Endothelial cell (in vitro differentiated cells): Measurements from ENCODE around the gene CLMN. TPM values are rescaled to one million over a fixed set of nuclear protein-coding genes. Genes with fewer than 3 reads are reported as not detected.

ENCODE experiments used
- DNase-seq: peaks from one replicate; pipeline ENCODE4 v3.0.0; 2021; ENCODE audit warnings: low spot score
- H3K27ac Mint-ChIP-seq: one replicate; pipeline ENCODE4 v1.8.0; 2021; ENCODE audit warnings: mixed read lengths, inconsistent platforms; ENCODE audit not compliant: unreplicated experiment
- H3K27me3 Mint-ChIP-seq: one replicate; pipeline ENCODE4 v1.8.0; 2021; ENCODE audit warnings: mild to moderate bottlenecking, moderate library complexity, mixed read lengths, inconsistent platforms; ENCODE audit not compliant: unreplicated experiment
- H3K36me3 Mint-ChIP-seq: one replicate; pipeline ENCODE4 v1.8.0; 2021; ENCODE audit warnings: mild to moderate bottlenecking, low read depth, mixed read lengths, inconsistent platforms; ENCODE audit not compliant: unreplicated experiment
- H3K4me1 Mint-ChIP-seq: one replicate; pipeline ENCODE4 v1.8.0; 2021; ENCODE audit warnings: mild to moderate bottlenecking, mixed read lengths, inconsistent platforms; ENCODE audit not compliant: unreplicated experiment
- H3K4me3 Mint-ChIP-seq: one replicate; pipeline ENCODE4 v1.8.0; 2021; ENCODE audit warnings: mild to moderate bottlenecking, mixed read lengths, inconsistent platforms; ENCODE audit not compliant: unreplicated experiment
- H3K9me3 Mint-ChIP-seq: one replicate; pipeline ENCODE4 v1.8.0; 2021; ENCODE audit warnings: mixed read lengths, inconsistent platforms; ENCODE audit not compliant: unreplicated experiment
- microRNA-seq: library from miRNA; unstranded; fragments of <30 nt; microRNA quantifications from one replicate; pipeline ENCODE4, GENCODE V29; 2020; ENCODE audit not compliant: unreplicated experiment
- total RNA-seq: library from RNA; stranded (reverse); fragmentation: NEBNext Ultra II Directional; extraction: Animal tissue kit (Norgen Biotek cat#: 25700); gene quantifications from one replicate; pipeline ENCODE4 v1.2.1, GENCODE V29; 2021; ENCODE audit not compliant: unreplicated experiment
- TF ChIP-seq, protein P1 (sequence below): fragments of 200-600 bp; sonication (generic); IDR thresholded peaks from one replicate; pipeline ENCODE4 v1.5.0; 2021; ENCODE audit warnings: antibody characterized with exemption; ENCODE audit not compliant: unreplicated experiment

The CLMN gene
- total RNA-seq, 1 donor from 2014 or later: 0.46 TPM

DNA sequence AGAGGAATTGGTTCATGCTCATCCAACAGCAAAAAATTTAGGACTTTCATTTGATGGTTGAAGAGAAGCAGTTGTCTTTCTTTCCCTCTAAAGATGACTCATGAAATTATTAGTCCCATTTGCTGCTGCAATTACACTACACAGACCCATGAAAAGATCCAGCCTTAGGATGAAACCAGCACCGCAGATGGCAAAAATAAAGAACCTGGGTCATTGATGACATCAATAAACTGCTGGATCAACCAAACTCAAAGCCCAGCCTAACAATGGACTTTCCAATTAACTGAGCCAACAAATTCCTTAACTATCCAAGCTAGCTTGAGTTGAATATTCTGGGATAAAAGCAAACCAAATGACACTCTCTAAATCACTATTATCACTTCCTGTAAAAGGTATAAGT, 183.1 kb downstream of the CLMN start:
- no peak for DNase-seq
- Mint-ChIP-seq H3K9me3 (no peaks in the 10 kb centered on the region), H3K4me1 (peaks cover 18% of the 10 kb centered on the region), H3K36me3 (no peaks in the 10 kb centered on the region), H3K27me3 (no peaks in the 10 kb centered on the region), H3K4me3 (no peak overlapping the region), H3K27ac (peak overlapping the region; percentile 49)
- TF ChIP-seq, protein P1, sequence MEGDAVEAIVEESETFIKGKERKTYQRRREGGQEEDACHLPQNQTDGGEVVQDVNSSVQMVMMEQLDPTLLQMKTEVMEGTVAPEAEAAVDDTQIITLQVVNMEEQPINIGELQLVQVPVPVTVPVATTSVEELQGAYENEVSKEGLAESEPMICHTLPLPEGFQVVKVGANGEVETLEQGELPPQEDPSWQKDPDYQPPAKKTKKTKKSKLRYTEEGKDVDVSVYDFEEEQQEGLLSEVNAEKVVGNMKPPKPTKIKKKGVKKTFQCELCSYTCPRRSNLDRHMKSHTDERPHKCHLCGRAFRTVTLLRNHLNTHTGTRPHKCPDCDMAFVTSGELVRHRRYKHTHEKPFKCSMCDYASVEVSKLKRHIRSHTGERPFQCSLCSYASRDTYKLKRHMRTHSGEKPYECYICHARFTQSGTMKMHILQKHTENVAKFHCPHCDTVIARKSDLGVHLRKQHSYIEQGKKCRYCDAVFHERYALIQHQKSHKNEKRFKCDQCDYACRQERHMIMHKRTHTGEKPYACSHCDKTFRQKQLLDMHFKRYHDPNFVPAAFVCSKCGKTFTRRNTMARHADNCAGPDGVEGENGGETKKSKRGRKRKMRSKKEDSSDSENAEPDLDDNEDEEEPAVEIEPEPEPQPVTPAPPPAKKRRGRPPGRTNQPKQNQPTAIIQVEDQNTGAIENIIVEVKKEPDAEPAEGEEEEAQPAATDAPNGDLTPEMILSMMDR: no peak

DNA sequence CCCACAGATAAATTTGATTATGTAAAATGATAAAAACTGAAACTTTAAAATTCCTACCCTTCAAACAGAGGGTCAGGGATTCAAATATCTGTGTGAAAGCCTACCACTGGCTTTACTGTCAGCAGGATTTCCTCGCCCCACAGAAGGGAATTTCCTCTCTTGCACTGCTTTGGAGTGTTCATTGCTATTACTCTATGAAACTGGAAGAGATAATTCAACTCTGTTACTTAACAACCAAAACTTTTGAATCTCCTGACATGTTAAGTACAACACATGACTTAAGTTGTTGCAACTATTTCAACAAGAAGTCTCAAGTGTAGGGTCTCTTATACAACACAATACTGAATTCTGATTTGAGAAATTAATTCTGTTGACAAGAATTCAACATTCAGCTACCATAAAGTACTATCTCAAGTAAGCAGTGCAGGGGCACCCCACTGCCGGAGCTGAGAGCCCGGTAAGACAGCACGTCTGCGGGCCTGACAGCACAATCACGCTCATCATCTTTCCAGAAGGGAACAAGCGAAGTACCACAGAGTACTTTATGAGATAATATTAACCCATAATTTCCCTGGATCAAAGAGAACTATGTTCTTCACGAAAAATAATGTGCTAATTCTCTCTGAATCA, 185.3 kb downstream of the CLMN start:
- TF ChIP-seq, protein P1: no peak
- Mint-ChIP-seq H3K9me3 (no peaks in the 10 kb centered on the region), H3K36me3 (no peaks in the 10 kb centered on the region), H3K27ac (peak overlapping the region; percentile 1), H3K27me3 (no peaks in the 10 kb centered on the region), H3K4me1 (peaks cover 18% of the 10 kb centered on the region), H3K4me3 (no peak overlapping the region)
- DNase-seq: no peak

DNA sequence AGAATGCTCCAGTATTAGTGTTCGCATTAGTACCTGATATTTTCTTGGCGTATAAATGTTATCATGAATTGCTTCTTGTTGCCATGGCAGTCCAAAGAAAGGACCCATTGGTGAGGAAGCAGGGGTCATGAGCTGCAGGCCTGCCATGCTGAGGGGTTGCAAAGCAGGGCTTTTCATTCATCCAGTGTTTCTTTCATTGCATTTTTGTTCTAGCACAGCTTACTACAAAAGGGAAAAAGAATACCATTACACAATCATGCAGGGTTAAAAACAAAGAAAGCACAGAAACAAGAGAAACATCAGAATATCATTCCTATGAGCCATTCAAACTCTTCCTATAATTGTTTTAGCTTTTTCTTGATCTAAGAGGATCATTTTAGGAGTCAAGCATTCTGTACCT, 186.4 kb downstream of the CLMN start:
- TF ChIP-seq, protein P1: no peak
- Mint-ChIP-seq H3K27me3 (no peaks in the 10 kb centered on the region), H3K36me3 (no peaks in the 10 kb centered on the region), H3K27ac (peak overlapping the region; percentile 0), H3K4me1 (peaks cover 15% of the 10 kb centered on the region), H3K4me3 (no peak overlapping the region), H3K9me3 (no peaks in the 10 kb centered on the region)
- DNase-seq: no peak

DNA sequence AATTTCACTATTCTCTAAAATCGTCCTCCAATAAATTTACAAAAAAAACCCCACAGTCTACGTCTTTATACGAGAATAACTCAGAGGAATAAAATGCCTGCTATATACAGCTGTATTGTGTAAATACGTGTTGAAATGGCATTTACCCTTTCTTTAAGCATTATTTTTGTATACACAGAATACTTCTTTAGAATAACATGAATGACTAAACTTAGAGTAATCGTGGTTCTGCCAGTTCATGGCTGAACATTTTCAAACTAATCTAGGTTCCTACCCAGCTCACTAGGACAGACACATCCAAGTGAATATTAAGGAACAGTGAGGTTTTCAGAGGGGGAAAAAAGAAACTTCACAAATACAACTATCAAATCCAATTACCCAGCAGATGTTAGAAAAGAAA, 186.9 kb downstream of the CLMN start:
- Mint-ChIP-seq H3K36me3 (no peaks in the 10 kb centered on the region), H3K9me3 (no peaks in the 10 kb centered on the region), H3K4me1 (peaks cover 14% of the 10 kb centered on the region), H3K27ac (no peak overlapping the region), H3K4me3 (no peak overlapping the region), H3K27me3 (no peaks in the 10 kb centered on the region)
- TF ChIP-seq, protein P1: no peak
- no peak for DNase-seq

Small RNA genes lying within 50 kb of the gene (microRNA-seq; reads per million reads assigned to microRNA genes)
- 6.7 reads per million, percentile 53 among the genes with 10 or more reads in this experiment for gene MIR3173

Other genes starting within 250 kb of the CLMN start
- gene DICER1, start 162.4 kb downstream of the CLMN start, total RNA-seq: 69.2 TPM
- gene SYNE3, start 196.7 kb upstream of the CLMN start, total RNA-seq: 0.62 TPM
- gene GLRX5, start 215.1 kb upstream of the CLMN start, total RNA-seq: 40.3 TPM